Globus pallidus (tissue), 1 donor: ENCODE data around the gene SYT3.
A peak's percentile ranks its signal among the peaks of the same experiment; 100 is the strongest.

ENCODE experiments used
- DNase-seq: peaks from one replicate; pipeline ENCODE4 v3.0.0-alpha.2; 2015; ENCODE audit warnings: low spot score

The SYT3 gene

GRCh38 chr19:50661766-50662650, 22.3 kb upstream of the SYT3 start:
- DNase-seq: no peak

GRCh38 chr19:50661023-50661422, 21.3 kb upstream of the SYT3 start:
- no peak for DNase-seq

- DNase-seq: no peak
Observed at GRCh38 chr19:50660088-50660366, 20.3 kb upstream of the SYT3 start.

- DNase-seq: no peak
Observed at GRCh38 chr19:50659318-50660087, 19.8 kb upstream of the SYT3 start.

- peak; percentile 78 for DNase-seq
Observed at GRCh38 chr19:50658441-50659317, 19.0 kb upstream of the SYT3 start.

GRCh38 chr19:50657712-50658440, 18.2 kb upstream of the SYT3 start:
- peak; percentile 99 for DNase-seq

- no peak for DNase-seq
Observed at GRCh38 chr19:50657222-50657669, 17.6 kb upstream of the SYT3 start.

GRCh38 chr19:50654882-50655281, 15.2 kb upstream of the SYT3 start:
- no peak for DNase-seq

GRCh38 chr19:50652722-50653121, 13.0 kb upstream of the SYT3 start:
- DNase-seq: no peak

- no peak for DNase-seq
Observed at GRCh38 chr19:50651174-50651573, 11.5 kb upstream of the SYT3 start.

- no peak for DNase-seq
Observed at GRCh38 chr19:50649433-50650391, 10.0 kb upstream of the SYT3 start, which contains the start of gene C19orf81. C19orf81 (plus strand) TSS chr19:50649445; CDS start chr19:50649445, 0 bp downstream.

GRCh38 chr19:50648659-50649058, 9.0 kb upstream of the SYT3 start:
- DNase-seq: no peak

GRCh38 chr19:50647879-50648615, 8.4 kb upstream of the SYT3 start:
- no peak for DNase-seq

GRCh38 chr19:50646074-50646807, 6.6 kb upstream of the SYT3 start:
- no peak for DNase-seq

GRCh38 chr19:50645107-50645506, 5.4 kb upstream of the SYT3 start:
- no peak for DNase-seq

GRCh38 chr19:50644315-50644915, 4.7 kb upstream of the SYT3 start:
- DNase-seq: no peak

GRCh38 chr19:50640368-50640767, 687 bp upstream of the SYT3 start:
- no peak for DNase-seq

GRCh38 chr19:50638600-50638999, 1.1 kb downstream of the SYT3 start:
- no peak for DNase-seq
